H1 (cell line): ENCODE measurements around the gene BANF1. TPM values are rescaled to one million over a fixed set of nuclear protein-coding genes. Genes with fewer than 3 reads are reported as not detected.

Experiments used
- BRCA1 ChIP-seq: IDR thresholded peaks from 2 replicates; pipeline ENCODE4 v1.6.1; 2012; ENCODE audit warnings: low read depth, low read length, improper control_type of control experiment
- CREB1 ChIP-seq: IDR thresholded peaks from 2 replicates; pipeline ENCODE4 v1.6.1; 2012; ENCODE audit warnings: inconsistent platforms
- CTBP2 ChIP-seq: IDR thresholded peaks from 2 replicates; pipeline ENCODE4 v1.7.0; 2011; ENCODE audit warnings: borderline replicate concordance, mild to moderate bottlenecking, moderate library complexity, mixed read lengths, low read length; ENCODE audit not compliant: insufficient read depth, insufficient read length
- GABPA ChIP-seq: IDR thresholded peaks from 2 replicates; pipeline ENCODE4 v1.6.1; 2011; ENCODE audit warnings: mild to moderate bottlenecking, low read length, moderate library complexity, borderline replicate concordance; ENCODE audit not compliant: insufficient read depth
- HDAC2 ChIP-seq, 2 experiments: fragments of 300-600 bp in 1 of 2; sonication (generic) in 1 of 2; IDR thresholded peaks; 2 replicates each; pipeline ENCODE4 v1.6.1; 2011 to 2012; ENCODE audit warnings: low read depth in 2 of 2, low read length in 2 of 2, mild to moderate bottlenecking in 2 of 2, moderate library complexity in 2 of 2, borderline replicate concordance in 1 of 2, inconsistent platforms in 1 of 2
- HDAC6 ChIP-seq: IDR thresholded peaks from one replicate; pipeline ENCODE4 v1.7.1; 2012; ENCODE audit warnings: low read depth, mild to moderate bottlenecking, inconsistent platforms, low read length, moderate library complexity
- KDM1A ChIP-seq: fragments of 200-600, 300-600 bp; sonication (generic); IDR thresholded peaks from 2 replicates; pipeline ENCODE4 v1.7.1; 2016; ENCODE audit warnings: mild to moderate bottlenecking, low read length, borderline replicate concordance
- KDM5A ChIP-seq: fragments of 200-600 bp; IDR thresholded peaks from 2 replicates; pipeline ENCODE4 v1.7.1; 2012; ENCODE audit warnings: mild to moderate bottlenecking, low read length, inconsistent platforms, mixed read lengths
- MAFK ChIP-seq: IDR thresholded peaks from 2 replicates; pipeline ENCODE4 v1.6.1; 2012; ENCODE audit warnings: low read depth, mild to moderate bottlenecking, improper control_type of control experiment, low read length
- RAD21 ChIP-seq, 2 experiments: IDR thresholded peaks in 1 of 2; conservative IDR thresholded peaks in 1 of 2; 2 replicates each; pipeline ENCODE4 v1.6.1; 2011; ENCODE audit warnings: low read depth in 2 of 2, low read length in 2 of 2, improper control_type of control experiment in 1 of 2, inconsistent platforms in 1 of 2, mild to moderate bottlenecking in 1 of 2, moderate library complexity in 1 of 2
- RBBP5 ChIP-seq: IDR thresholded peaks from 2 replicates; pipeline ENCODE4 v1.7.1; 2012; ENCODE audit warnings: low read depth, mild to moderate bottlenecking, inconsistent platforms, low read length, moderate library complexity, borderline replicate concordance
- SRF ChIP-seq: IDR thresholded peaks from 2 replicates; pipeline ENCODE4 v1.6.1; 2011; ENCODE audit warnings: mild to moderate bottlenecking, low read depth, low read length, moderate library complexity
- SUZ12 ChIP-seq: fragments of 200-600 bp; sonication (generic); IDR thresholded peaks from 2 replicates; pipeline ENCODE4 v1.6.1; 2012; ENCODE audit warnings: mild to moderate bottlenecking, inconsistent platforms, low read length, moderate library complexity, mixed read lengths
- TAF7 ChIP-seq: optimal IDR thresholded peaks from 2 replicates; pipeline ENCODE3; 2011; ENCODE audit warnings: low read depth, mild to moderate bottlenecking, inconsistent platforms, low read length, moderate library complexity, borderline replicate concordance
- polyA plus RNA-seq, 7 experiments: library from polyadenylated mRNA; depleted of rRNA in 3 of 7; stranded (reverse) in 5 of 7; unstranded in 2 of 7; fragments of >200 nt in 5 of 7; fragments of 200-250 nt in 2 of 7; gene quantifications; 1 replicate in 5 of 7; 2 replicates in 1 of 7; 4 replicates in 1 of 7; pipeline versions ENCODE4 v1.2.1 to v1.2.3, GENCODE V29; 2011 to 2013; ENCODE audit warnings: missing spikeins in 2 of 7, mixed read lengths in 2 of 7
- total RNA-seq: library from RNA; stranded (reverse); fragmentation: NEBNext Ultra II Directional; extraction: Animal tissue kit (Norgen Biotek cat#: 25700); gene quantifications from 2 replicates; pipeline ENCODE4 v1.2.1, GENCODE V29; 2021
- TF ChIP-seq, protein P1 (sequence below), 3 experiments: IDR thresholded peaks; 1 replicate in 2 of 3; 2 replicates in 1 of 3; pipeline versions ENCODE4 v1.5.1 to v1.6.1; 2011; ENCODE audit warnings: low read length in 3 of 3, mild to moderate bottlenecking in 3 of 3, inconsistent platforms in 2 of 3, low read depth in 1 of 3, moderate library complexity in 1 of 3; ENCODE audit not compliant: insufficient read depth in 1 of 3; ENCODE audit errors: control extremely low read depth in 1 of 3
- TF ChIP-seq, protein P2 (sequence below): IDR thresholded peaks from 2 replicates; pipeline ENCODE4 v1.6.1; 2012; ENCODE audit warnings: inconsistent platforms

Gene BANF1
- total and polyA plus RNA-seq, 2 of the 8 experiments (the other 6 are each of a cell fraction or from before 2014, with no cell fraction given) = 330 to 467 TPM

DNA sequence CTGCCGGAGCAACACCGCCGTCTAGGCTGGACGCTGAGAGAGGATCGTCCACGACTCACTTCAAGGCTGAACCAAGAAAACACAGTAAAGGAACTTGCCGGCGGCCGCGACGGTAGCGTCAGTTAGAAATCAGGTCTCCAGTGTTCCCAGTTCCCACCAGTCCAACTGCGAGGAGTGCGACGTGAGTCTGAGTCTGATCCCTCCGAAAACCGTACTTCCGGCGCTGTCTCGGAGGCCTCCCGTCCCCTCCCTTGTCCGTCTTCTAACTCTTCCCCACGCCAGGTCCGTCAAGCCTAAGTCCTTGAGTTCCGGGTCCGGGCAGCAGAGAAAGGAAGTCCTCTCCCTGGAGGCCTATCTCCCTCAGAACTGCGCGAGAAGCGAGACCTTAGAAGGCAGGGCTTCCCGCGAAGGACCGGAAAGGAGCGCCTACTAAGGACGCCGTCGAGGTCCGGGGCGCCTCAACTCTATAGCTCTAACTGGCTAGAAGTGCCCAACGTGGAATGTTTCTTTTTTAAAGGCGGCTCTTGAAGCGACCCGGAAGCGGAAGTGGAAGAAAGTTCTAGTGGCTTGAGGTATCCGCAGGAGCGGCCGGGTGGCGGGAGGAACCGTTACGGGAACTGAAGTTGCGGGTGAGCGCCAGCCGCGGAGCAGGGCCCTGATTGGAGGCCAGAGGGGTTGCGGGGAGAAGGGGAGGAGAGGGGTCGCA is at the start of gene BANF1, which contains the start of gene EIF1AD (continued):
- TF ChIP-seq HDAC2 (IDR thresholded peaks at IDR 0.05; ENCODE audit: borderline replicate concordance in 1 of 2, low read depth in 2 of 2, low read length in 2 of 2) (peak; percentile 48 to 82; a peak in 3 of 4 replicates), SRF (peak; percentile 47), SUZ12 (no peak), MAFK (no peak), BRCA1 (peak; percentile 73), TAF7 (peak; percentile 89), GABPA (peak; percentile 99), CREB1 (peak; percentile 79), KDM5A (peak; percentile 94), CTBP2 (no peak), RBBP5 (peak; percentile 38; the same call in 1 of the 2 replicates), RAD21 (IDR thresholded peaks at IDR 0.05 in 1 of 2, conservative IDR thresholded peaks at IDR 0.05 in 1 of 2; ENCODE audit: low read depth in 2 of 2, low read length in 2 of 2) (0 out of 4 replicates have a peak, but pooled peaks of 1 of the 2 experiments have one; percentile 0), KDM1A (peak; percentile 55; the same call in 1 of the 2 replicates), HDAC6 (no peak)
- TF ChIP-seq, protein P1, sequence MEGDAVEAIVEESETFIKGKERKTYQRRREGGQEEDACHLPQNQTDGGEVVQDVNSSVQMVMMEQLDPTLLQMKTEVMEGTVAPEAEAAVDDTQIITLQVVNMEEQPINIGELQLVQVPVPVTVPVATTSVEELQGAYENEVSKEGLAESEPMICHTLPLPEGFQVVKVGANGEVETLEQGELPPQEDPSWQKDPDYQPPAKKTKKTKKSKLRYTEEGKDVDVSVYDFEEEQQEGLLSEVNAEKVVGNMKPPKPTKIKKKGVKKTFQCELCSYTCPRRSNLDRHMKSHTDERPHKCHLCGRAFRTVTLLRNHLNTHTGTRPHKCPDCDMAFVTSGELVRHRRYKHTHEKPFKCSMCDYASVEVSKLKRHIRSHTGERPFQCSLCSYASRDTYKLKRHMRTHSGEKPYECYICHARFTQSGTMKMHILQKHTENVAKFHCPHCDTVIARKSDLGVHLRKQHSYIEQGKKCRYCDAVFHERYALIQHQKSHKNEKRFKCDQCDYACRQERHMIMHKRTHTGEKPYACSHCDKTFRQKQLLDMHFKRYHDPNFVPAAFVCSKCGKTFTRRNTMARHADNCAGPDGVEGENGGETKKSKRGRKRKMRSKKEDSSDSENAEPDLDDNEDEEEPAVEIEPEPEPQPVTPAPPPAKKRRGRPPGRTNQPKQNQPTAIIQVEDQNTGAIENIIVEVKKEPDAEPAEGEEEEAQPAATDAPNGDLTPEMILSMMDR (IDR thresholded peaks at IDR 0.05; ENCODE audit: control extremely low read depth in 1 of 3, insufficient read depth in 1 of 3, low read depth in 1 of 3, low read length in 3 of 3) = 0 out of 4 replicates have a peak, but pooled peaks of 1 of the 3 experiments have one; percentile 2
- TF ChIP-seq, protein P2, sequence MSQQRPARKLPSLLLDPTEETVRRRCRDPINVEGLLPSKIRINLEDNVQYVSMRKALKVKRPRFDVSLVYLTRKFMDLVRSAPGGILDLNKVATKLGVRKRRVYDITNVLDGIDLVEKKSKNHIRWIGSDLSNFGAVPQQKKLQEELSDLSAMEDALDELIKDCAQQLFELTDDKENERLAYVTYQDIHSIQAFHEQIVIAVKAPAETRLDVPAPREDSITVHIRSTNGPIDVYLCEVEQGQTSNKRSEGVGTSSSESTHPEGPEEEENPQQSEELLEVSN = peak; percentile 63
